ENCODE results near the gene PAWR.

DNA sequence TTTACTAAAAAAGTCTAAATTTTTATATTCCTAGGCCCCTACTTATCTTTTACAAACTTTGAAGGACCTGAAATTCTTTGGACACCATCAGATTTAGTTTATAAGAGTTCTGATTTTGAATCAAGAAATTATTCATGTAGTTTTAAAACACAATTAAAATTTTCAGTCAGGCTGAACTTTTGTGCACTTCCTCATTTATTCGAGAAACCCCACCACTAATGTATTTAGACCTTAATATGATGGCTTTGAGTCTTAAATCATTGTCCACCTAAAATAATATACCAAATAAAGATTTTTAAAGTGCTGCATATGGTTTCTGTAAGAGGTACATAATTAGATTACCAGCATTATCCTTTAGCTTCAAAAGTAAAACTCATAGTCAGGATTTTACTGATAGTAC lies 103.4 kb downstream of the PAWR start:
- no peak for TF ChIP-seq MYC (IDR thresholded peaks at IDR 0.05; ENCODE audit: low read depth, low read length)
- no peak for TF ChIP-seq POLR2AphosphoS5 (IDR thresholded peaks at IDR 0.05; ENCODE audit: insufficient read depth, low read depth, low read length)
- TF ChIP-seq, protein P1, sequence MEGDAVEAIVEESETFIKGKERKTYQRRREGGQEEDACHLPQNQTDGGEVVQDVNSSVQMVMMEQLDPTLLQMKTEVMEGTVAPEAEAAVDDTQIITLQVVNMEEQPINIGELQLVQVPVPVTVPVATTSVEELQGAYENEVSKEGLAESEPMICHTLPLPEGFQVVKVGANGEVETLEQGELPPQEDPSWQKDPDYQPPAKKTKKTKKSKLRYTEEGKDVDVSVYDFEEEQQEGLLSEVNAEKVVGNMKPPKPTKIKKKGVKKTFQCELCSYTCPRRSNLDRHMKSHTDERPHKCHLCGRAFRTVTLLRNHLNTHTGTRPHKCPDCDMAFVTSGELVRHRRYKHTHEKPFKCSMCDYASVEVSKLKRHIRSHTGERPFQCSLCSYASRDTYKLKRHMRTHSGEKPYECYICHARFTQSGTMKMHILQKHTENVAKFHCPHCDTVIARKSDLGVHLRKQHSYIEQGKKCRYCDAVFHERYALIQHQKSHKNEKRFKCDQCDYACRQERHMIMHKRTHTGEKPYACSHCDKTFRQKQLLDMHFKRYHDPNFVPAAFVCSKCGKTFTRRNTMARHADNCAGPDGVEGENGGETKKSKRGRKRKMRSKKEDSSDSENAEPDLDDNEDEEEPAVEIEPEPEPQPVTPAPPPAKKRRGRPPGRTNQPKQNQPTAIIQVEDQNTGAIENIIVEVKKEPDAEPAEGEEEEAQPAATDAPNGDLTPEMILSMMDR (IDR thresholded peaks at IDR 0.05; ENCODE audit: extremely low read depth in 1 of 2, insufficient read depth in 1 of 2, low read depth in 1 of 2, low read length in 2 of 2): no peak
- no peak for TF ChIP-seq POLR2A (IDR thresholded peaks at IDR 0.05; ENCODE audit: low read depth, low read length)
- no peak for TF ChIP-seq EZH2 (IDR thresholded peaks at IDR 0.05; ENCODE audit: borderline replicate concordance, low read depth, low read length, severe bottlenecking)
- TF ChIP-seq, protein P2, sequence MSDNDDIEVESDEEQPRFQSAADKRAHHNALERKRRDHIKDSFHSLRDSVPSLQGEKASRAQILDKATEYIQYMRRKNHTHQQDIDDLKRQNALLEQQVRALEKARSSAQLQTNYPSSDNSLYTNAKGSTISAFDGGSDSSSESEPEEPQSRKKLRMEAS (IDR thresholded peaks at IDR 0.05; ENCODE audit: insufficient read depth, insufficient read length): no peak

Data from endothelial cell of umbilical vein (primary cell).